ENCODE measurements around the gene CDH1. TPM values are rescaled to one million over a fixed set of nuclear protein-coding genes. Genes with fewer than 3 reads are reported as not detected.

CDH1 gene
- total and polyA plus RNA-seq, 2 experiments from 2014 or later = 64.1 to 142 TPM

DNA sequence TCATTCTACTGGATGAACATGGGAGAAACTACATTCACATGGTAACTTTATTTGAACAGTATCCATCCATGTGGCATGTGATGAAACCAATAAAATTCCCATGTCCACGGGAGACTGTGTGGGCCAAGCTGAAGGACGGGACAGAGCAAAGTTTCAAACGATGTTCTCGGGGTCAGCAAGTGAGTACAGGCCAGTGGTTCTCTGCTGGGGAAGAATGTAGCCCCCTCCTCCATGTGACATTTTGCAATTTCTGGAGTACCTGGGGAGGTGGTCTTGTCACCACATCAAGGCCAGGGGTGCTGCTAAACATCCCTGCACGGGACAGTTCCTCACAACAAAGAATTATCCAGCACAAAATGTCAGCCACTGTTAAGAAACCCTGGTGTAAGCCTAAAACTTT is 98.9 kb downstream of the CDH1 start:
- Histone ChIP-seq H3K4me2 (no peak overlapping the region), H3K27me3 (ENCODE audit: insufficient read depth) (no peaks in the 10 kb centered on the region), H2AFZ (no peak overlapping the region), H3K4me3 (no peak overlapping the region), H3K36me3 (ENCODE audit: insufficient read depth) (peaks cover 34% of the 10 kb centered on the region), H3K4me1 (ENCODE audit: insufficient read depth) (no peaks in the 10 kb centered on the region), H3F3A (replicated peaks; ENCODE audit: low read depth) (0 out of 2 replicates have a peak, but pooled peaks cover 4% of the 10 kb centered on the region), H4K20me1 (replicated peaks; ENCODE audit: insufficient read depth) (no peaks in the 10 kb centered on the region), H3K9me2 (ENCODE audit: insufficient read depth) (no peaks in the 10 kb centered on the region), H3K27ac (ENCODE audit: low read depth) (no peak overlapping the region), H3K79me2 (replicated peaks; ENCODE audit: insufficient read depth) (no peaks in the 10 kb centered on the region)
- TF ChIP-seq NANOG (IDR thresholded peaks at IDR 0.05; ENCODE audit: borderline replicate concordance) = no peak
- no peak for TF ChIP-seq CREB1 (CRISPR knock-in tag; IDR thresholded peaks at IDR 0.05; ENCODE audit: low read depth)
- TF ChIP-seq EZH2phosphoT487 (IDR thresholded peaks at IDR 0.05; ENCODE audit: unreplicated experiment) = no peak
- H3K27me3 Mint-ChIP-seq (ENCODE audit: insufficient read depth, low read depth, poor library complexity) = peaks cover 7% of the 10 kb centered on the region
- no peak overlapping the region for H3K27ac Mint-ChIP-seq
- H3K9me3 Mint-ChIP-seq = no peaks in the 10 kb centered on the region
- DNase-seq (ENCODE audit: low spot score) = no peak
- H3K4me1 Mint-ChIP-seq = no peaks in the 10 kb centered on the region
- no peak overlapping the region for H3K4me3 Mint-ChIP-seq
- no peak for ATAC-seq
- H3K36me3 Mint-ChIP-seq (ENCODE audit: low read depth) = peaks cover 48% of the 10 kb centered on the region

DNA sequence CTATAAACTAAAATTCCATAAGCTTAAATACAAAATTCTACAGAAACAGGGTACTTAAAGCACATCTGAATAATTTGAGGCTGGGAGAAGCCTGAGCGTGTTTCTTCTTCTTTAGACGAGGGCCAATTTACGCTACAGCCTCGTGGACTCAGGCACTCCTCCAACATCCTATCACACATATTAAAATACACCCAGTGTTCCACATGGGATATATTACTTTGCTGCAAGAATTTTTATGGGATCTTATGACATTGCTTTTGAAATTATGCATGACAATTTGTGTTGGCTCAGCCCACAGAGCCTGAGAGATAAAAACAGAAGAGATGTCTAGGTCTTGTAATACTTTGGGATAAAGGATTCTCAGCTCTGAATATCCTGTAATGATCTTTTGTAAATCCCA is 102.7 kb downstream of the CDH1 start:
- no peak overlapping the region for H3K4me3 ChIP-seq
- H2AFZ ChIP-seq = no peak overlapping the region
- Mint-ChIP-seq H3K4me3 (no peak overlapping the region), H3K36me3 (ENCODE audit: low read depth) (peaks cover 17% of the 10 kb centered on the region; the same call in 2 of the 3 replicates), H3K27ac (no peak overlapping the region), H3K27me3 (ENCODE audit: insufficient read depth, low read depth, poor library complexity) (peaks cover 8% of the 10 kb centered on the region), H3K4me1 (peaks cover 10% of the 10 kb centered on the region; the same call in 2 of the 3 replicates), H3K9me3 (no peaks in the 10 kb centered on the region; the same call in 2 of the 3 replicates)
- DNase-seq (ENCODE audit: low spot score) = no peak
- H3K4me1 ChIP-seq (ENCODE audit: insufficient read depth) = peaks cover 4% of the 10 kb centered on the region
- no peaks in the 10 kb centered on the region for H3K9me2 ChIP-seq (ENCODE audit: insufficient read depth)
- H3K27me3 ChIP-seq (ENCODE audit: insufficient read depth) = no peaks in the 10 kb centered on the region
- no peak overlapping the region for H3K4me2 ChIP-seq
- ATAC-seq = no peak
- H4K20me1 ChIP-seq (replicated peaks; ENCODE audit: insufficient read depth) = no peaks in the 10 kb centered on the region
- no peak overlapping the region for H3K27ac ChIP-seq (ENCODE audit: low read depth)
- H3K36me3 ChIP-seq (ENCODE audit: insufficient read depth) = peaks cover 1% of the 10 kb centered on the region; the same call in 1 of the 2 replicates
- peaks cover 6% of the 10 kb centered on the region; the same call in 1 of the 2 replicates for H3K79me2 ChIP-seq (replicated peaks; ENCODE audit: insufficient read depth)
- H3F3A ChIP-seq (replicated peaks; ENCODE audit: low read depth) = no peaks in the 10 kb centered on the region
- TF ChIP-seq, protein P1, sequence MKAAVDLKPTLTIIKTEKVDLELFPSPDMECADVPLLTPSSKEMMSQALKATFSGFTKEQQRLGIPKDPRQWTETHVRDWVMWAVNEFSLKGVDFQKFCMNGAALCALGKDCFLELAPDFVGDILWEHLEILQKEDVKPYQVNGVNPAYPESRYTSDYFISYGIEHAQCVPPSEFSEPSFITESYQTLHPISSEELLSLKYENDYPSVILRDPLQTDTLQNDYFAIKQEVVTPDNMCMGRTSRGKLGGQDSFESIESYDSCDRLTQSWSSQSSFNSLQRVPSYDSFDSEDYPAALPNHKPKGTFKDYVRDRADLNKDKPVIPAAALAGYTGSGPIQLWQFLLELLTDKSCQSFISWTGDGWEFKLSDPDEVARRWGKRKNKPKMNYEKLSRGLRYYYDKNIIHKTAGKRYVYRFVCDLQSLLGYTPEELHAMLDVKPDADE (IDR thresholded peaks at IDR 0.05) = no peak
- TF ChIP-seq, protein P2, sequence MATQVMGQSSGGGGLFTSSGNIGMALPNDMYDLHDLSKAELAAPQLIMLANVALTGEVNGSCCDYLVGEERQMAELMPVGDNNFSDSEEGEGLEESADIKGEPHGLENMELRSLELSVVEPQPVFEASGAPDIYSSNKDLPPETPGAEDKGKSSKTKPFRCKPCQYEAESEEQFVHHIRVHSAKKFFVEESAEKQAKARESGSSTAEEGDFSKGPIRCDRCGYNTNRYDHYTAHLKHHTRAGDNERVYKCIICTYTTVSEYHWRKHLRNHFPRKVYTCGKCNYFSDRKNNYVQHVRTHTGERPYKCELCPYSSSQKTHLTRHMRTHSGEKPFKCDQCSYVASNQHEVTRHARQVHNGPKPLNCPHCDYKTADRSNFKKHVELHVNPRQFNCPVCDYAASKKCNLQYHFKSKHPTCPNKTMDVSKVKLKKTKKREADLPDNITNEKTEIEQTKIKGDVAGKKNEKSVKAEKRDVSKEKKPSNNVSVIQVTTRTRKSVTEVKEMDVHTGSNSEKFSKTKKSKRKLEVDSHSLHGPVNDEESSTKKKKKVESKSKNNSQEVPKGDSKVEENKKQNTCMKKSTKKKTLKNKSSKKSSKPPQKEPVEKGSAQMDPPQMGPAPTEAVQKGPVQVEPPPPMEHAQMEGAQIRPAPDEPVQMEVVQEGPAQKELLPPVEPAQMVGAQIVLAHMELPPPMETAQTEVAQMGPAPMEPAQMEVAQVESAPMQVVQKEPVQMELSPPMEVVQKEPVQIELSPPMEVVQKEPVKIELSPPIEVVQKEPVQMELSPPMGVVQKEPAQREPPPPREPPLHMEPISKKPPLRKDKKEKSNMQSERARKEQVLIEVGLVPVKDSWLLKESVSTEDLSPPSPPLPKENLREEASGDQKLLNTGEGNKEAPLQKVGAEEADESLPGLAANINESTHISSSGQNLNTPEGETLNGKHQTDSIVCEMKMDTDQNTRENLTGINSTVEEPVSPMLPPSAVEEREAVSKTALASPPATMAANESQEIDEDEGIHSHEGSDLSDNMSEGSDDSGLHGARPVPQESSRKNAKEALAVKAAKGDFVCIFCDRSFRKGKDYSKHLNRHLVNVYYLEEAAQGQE (IDR thresholded peaks at IDR 0.05; ENCODE audit: unreplicated experiment) = no peak
- TF ChIP-seq ZNF331 (CRISPR knock-in tag; IDR thresholded peaks at IDR 0.05; ENCODE audit: low read depth) (no peak), JUNB (IDR thresholded peaks at IDR 0.05; ENCODE audit: unreplicated experiment) (no peak), ZNF114 (CRISPR knock-in tag; IDR thresholded peaks at IDR 0.05) (no peak), NANOG (IDR thresholded peaks at IDR 0.05; ENCODE audit: borderline replicate concordance) (no peak), POLR2AphosphoS5 (IDR thresholded peaks at IDR 0.05; ENCODE audit: low read depth) (no peak), EZH2 (IDR thresholded peaks at IDR 0.05; ENCODE audit: low read depth, unreplicated experiment) (no peak), EZH2phosphoT487 (IDR thresholded peaks at IDR 0.05; ENCODE audit: unreplicated experiment) (no peak), STAT1 (IDR thresholded peaks at IDR 0.05; ENCODE audit: unreplicated experiment) (no peak)
- TF ChIP-seq, protein P3, sequence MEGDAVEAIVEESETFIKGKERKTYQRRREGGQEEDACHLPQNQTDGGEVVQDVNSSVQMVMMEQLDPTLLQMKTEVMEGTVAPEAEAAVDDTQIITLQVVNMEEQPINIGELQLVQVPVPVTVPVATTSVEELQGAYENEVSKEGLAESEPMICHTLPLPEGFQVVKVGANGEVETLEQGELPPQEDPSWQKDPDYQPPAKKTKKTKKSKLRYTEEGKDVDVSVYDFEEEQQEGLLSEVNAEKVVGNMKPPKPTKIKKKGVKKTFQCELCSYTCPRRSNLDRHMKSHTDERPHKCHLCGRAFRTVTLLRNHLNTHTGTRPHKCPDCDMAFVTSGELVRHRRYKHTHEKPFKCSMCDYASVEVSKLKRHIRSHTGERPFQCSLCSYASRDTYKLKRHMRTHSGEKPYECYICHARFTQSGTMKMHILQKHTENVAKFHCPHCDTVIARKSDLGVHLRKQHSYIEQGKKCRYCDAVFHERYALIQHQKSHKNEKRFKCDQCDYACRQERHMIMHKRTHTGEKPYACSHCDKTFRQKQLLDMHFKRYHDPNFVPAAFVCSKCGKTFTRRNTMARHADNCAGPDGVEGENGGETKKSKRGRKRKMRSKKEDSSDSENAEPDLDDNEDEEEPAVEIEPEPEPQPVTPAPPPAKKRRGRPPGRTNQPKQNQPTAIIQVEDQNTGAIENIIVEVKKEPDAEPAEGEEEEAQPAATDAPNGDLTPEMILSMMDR (conservative IDR thresholded peaks at IDR 0.05; ENCODE audit: low read depth in 2 of 2) = no peak

Measured in GM23338 (cell line).